Natural killer cell treated with Interleukin-12 subunit alpha and Interleukin-12 subunit beta and Interleukin-15 and Interleukin-18, amount 100 ng/mL, for 72 hours (primary cell): ENCODE results near the gene FHL3. TPM values are rescaled to one million over a fixed set of nuclear protein-coding genes. Genes with fewer than 3 reads are reported as not detected.

Experiments
- ATAC-seq, 2 donors: fragments of 150-1000 bp; cut with Tn5 transposase in 1 of 2; sonication (Bioruptor Pico), chemical (Tn5 transposase) in 1 of 2; 2 replicates each; pipeline ENCODE4 v1.10.0; 2021
- DNase-seq: peaks from one replicate; pipeline ENCODE4 v3.0.0; 2022; ENCODE audit warnings: low spot score
- H3K27ac Mint-ChIP-seq, 2 donors: 1 replicate in 1 of 2; 2 replicates in 1 of 2; pipeline ENCODE4 v1.8.0; 2022; ENCODE audit warnings: mixed read lengths in 2 of 2, mild to moderate bottlenecking in 1 of 2, moderate library complexity in 1 of 2
- H3K27me3 Mint-ChIP-seq, 2 donors: 1 replicate in 1 of 2; 2 replicates in 1 of 2; pipeline ENCODE4 v1.8.0; 2022; ENCODE audit warnings: mixed read lengths in 2 of 2
- H3K36me3 Mint-ChIP-seq: one replicate; pipeline ENCODE4 v1.8.0; 2022; ENCODE audit warnings: mixed read lengths
- H3K4me1 Mint-ChIP-seq, 2 donors: 1 replicate in 1 of 2; 2 replicates in 1 of 2; pipeline ENCODE4 v1.8.0; 2022; ENCODE audit warnings: low read depth in 2 of 2, mixed read lengths in 2 of 2, mild to moderate bottlenecking in 1 of 2
- H3K4me3 Mint-ChIP-seq: one replicate; pipeline ENCODE4 v1.8.0; 2022; ENCODE audit warnings: mixed read lengths
- H3K9me3 Mint-ChIP-seq: 2 replicates; pipeline ENCODE4 v1.8.0; 2022; ENCODE audit warnings: mixed read lengths
- total RNA-seq, 2 donors: library from RNA; stranded (reverse); gene quantifications; one replicate each; pipeline ENCODE4 v1.2.3, GENCODE V29; 2022

FHL3 gene, protein sequence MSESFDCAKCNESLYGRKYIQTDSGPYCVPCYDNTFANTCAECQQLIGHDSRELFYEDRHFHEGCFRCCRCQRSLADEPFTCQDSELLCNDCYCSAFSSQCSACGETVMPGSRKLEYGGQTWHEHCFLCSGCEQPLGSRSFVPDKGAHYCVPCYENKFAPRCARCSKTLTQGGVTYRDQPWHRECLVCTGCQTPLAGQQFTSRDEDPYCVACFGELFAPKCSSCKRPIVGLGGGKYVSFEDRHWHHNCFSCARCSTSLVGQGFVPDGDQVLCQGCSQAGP
- total RNA-seq = 10 to 100 TPM; 24.5 TPM

DNA sequence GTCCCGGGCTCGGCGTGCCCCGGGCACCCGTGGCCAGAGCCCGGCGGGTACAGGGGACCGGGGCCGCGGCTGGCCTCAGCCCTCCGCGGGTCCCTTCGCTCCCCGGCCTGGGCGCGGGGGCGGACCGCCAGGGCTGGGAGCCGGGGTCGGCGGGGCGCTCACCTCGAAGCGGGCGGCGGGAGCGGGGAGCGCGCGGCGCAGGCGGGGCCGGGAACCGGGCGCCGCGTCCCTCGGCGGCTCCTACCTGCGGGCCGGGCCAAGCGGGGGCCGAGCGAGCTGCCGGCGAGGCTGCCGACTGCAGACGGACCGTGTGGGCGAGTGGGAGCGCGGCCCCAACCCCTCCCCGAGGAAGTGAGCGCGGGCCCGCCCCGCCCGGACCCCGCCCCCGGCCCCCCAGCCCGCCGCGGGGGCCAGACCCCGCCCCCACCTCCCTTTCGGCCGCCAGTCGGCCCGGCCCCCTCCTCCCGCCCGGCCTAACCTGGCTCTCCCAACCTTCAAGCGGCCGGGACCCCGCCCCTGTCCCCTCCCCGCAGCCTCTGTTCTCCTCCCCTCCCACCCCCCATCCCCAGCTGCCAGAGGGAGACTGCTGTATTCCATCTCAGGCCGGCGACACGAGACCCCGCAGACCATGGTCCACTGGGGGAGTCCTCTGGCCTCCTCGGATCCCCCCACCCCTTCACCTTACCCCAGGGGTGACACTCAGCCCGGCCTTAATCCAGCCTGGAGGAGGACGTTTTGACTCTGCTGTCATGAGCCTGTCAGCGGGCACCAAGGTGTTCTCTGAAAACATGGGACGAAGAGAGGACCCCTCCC lies at the start of gene FHL3:
Gene FHL3 (minus strand): TSS at position 320 of the 813 bp plus-strand sequence. CDS start 6,102 bp downstream, outside the sequence.
- Mint-ChIP-seq H3K27me3 (no peaks in the 10 kb centered on the region), H3K27ac (peak within 1 kb of the TSS; percentile 83 to 100), H3K4me1 (peaks cover 38 to 53% of the 10 kb centered on the region in 2 donors), H3K36me3 (no peaks in the 10 kb centered on the region), H3K4me3 (peak within 1 kb of the TSS; percentile 92), H3K9me3 (no peaks in the 10 kb centered on the region)
- peak; percentile 59 to 76 for ATAC-seq
- DNase-seq = peak; percentile 79

DNA sequence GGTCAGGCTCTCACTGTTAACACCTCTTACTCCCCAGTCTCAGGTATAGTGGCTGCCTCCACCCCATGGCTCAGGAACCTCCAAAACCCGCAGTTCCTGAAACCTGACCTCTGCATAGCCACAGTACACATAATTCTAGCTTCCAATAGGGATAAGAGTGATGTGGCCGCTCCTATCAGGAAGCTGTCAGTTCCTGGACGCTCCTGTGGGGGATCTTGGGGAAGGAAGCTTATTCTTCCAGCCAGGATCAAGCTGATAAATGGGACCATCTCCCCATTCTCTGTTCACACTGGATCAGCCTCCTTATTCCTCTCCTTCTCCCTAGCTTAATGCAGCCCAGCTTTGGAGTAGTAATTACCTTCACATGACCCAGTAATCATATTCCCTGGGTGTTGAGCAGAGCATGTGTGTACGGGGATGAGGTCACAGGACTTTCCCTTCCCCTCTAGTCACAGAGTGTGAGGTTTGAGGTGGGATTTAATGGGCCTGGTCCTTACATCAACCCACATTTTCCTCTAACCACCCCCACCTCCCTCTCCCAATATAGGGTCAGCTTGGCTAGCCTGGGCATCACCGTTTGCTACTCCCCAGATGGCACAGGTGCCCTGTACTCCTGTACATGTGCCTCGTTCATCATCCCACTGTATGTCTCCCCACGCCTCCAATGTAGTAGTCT lies 48.2 kb upstream of the FHL3 start:
- Mint-ChIP-seq H3K9me3 (no peaks in the 10 kb centered on the region), H3K27me3 (peaks cover 12 to 27% of the 10 kb centered on the region in 2 donors), H3K36me3 (no peaks in the 10 kb centered on the region), H3K4me1 (peaks cover 16 to 19% of the 10 kb centered on the region in 2 donors), H3K4me3 (no peak overlapping the region), H3K27ac (no peak overlapping the region)
- peak in 1 of 2 donors; percentile 36 for ATAC-seq
- peak; percentile 46 for DNase-seq

DNA sequence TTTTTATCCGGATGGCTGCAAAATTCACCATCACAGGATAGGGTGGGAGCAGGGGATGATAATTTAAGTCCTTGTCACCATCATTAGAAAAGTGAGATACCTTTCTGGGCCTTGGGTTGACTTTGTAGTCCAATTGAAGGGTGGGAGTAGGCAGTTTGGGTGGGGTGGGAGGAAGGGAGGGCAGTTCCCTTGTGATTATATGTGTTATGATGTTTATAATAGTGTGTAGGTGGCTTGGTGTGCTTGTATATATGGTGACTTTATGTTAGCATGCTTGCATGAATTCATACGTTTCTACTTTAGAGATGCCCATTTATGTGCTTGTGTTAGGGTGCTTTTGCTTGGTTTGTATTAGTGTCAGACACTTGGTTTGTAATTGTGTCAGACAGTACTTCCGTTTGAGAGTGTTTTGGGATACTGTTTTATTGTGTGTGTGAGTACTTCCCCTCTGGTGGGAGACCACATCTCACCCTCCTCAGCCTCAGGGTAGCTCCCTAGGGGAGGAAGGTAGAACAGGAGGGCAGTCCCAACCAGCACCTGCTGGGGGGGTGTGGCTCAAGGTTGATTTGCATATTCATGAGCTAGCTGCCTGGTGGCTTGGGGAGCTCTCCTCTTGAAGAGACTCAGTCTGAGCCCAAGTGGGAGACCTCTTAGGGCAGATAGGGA lies 47.6 kb upstream of the FHL3 start:
- peak; percentile 4 to 45 for ATAC-seq
- H3K36me3 Mint-ChIP-seq = no peaks in the 10 kb centered on the region
- peak; percentile 44 for DNase-seq
- H3K4me3 Mint-ChIP-seq = no peak overlapping the region
- no peak overlapping the region for H3K27ac Mint-ChIP-seq
- peaks cover 16 to 19% of the 10 kb centered on the region in 2 donors for H3K4me1 Mint-ChIP-seq
- peaks cover 8 to 22% of the 10 kb centered on the region in 2 donors for H3K27me3 Mint-ChIP-seq
- no peaks in the 10 kb centered on the region for H3K9me3 Mint-ChIP-seq

DNA sequence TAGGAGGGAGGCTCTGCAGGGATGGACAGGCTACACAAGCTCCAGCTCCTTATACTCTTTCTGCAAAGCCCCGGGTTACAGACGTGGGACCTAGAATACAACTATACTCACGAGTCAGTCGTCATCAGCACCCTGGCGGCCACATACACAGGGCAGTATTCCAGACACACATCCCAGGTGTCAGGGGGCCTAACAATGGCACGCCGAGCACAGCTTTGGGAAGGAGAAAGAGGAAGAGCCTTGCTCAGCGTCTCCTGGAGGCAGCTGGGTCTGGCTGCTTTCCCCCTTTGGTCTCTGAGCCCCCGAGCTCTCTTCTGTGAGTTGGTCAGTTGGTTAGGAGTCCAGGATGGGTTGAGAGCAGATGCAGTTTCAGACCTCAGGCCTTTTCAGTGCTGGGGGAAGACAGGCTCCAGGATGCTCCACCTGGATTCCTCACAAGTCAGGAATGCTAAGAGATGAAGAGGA lies 45.8 kb upstream of the FHL3 start:
- H3K27ac Mint-ChIP-seq = no peak overlapping the region
- no peak for DNase-seq
- no peak overlapping the region for H3K4me3 Mint-ChIP-seq
- no peaks in the 10 kb centered on the region for H3K9me3 Mint-ChIP-seq
- no peaks in the 10 kb centered on the region for H3K36me3 Mint-ChIP-seq
- H3K27me3 Mint-ChIP-seq = peaks cover 8 to 15% of the 10 kb centered on the region in 2 donors
- H3K4me1 Mint-ChIP-seq = peaks cover 16 to 21% of the 10 kb centered on the region in 2 donors
- no peak for ATAC-seq

DNA sequence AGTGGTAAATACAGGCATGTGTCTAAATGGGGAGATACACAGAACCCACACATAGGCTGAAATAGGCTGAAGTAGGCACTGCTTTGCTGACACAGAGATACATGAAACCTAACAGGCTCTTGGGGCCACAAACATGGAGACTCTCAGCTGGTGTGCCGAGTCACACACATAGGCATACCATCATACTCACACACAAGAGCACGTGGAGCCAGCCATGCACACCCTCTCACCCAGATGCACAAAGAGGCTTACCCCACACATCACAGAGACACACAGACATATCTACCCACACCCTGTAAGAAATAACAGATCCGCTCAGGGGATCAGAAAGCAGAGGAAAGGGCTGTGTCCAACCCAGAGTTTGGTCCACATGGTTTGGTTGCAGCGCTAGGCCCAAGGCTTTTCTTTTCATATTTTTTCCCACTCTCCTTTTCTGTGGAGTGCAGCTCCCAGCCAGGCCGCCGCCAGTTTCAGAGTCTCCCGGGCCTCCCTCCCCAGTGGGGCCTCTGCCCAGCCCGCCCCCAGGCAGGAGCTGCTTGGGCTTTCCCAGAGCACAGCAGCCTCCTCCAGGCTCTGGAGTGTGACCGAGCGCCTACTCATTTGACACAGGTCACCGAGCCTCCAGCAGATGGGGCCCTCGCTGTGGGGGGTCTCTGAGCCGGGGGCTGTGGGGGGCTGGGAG lies 45.2 kb upstream of the FHL3 start:
- Mint-ChIP-seq H3K9me3 (no peaks in the 10 kb centered on the region), H3K4me1 (peaks cover 16 to 21% of the 10 kb centered on the region in 2 donors), H3K4me3 (no peak overlapping the region), H3K27ac (no peak overlapping the region), H3K27me3 (peaks cover 3 to 12% of the 10 kb centered on the region in 2 donors), H3K36me3 (no peaks in the 10 kb centered on the region)
- no peak for ATAC-seq
- DNase-seq = no peak

DNA sequence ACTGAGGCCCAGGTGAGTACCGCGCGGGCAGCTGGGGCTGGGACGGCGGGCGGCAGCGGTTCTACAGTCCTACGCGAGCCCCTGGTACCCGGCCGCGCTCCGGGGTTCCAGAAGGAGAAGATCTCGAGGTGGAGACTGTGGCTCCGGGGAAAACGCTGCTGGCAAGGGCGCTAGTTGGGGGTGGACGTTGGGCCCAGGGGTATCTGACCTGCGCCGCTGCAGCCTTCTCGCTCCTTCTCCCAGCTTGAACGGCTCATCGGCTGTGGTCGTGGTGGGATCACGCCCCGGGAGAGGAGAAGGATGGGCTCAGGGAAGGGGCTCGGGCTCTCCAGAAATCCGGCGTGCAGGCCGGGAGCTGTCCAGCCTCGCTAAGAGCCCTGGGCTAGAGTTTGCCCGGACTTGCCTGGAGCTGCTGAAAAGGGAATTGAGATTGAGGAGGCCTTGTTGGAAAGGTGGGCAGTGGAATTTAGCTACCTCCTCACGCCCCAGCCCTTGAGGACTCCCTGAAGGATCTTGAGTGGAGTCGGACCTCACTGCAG lies 42.4 kb upstream of the FHL3 start:
- DNase-seq = peak; percentile 28
- H3K9me3 Mint-ChIP-seq = no peaks in the 10 kb centered on the region
- no peaks in the 10 kb centered on the region for H3K36me3 Mint-ChIP-seq
- H3K27me3 Mint-ChIP-seq = peaks cover 13 to 26% of the 10 kb centered on the region in 2 donors
- no peak for ATAC-seq
- H3K4me1 Mint-ChIP-seq = peaks cover 10 to 12% of the 10 kb centered on the region in 2 donors
- H3K4me3 Mint-ChIP-seq = peak overlapping the region; percentile 75
- H3K27ac Mint-ChIP-seq = no peak overlapping the region

DNA sequence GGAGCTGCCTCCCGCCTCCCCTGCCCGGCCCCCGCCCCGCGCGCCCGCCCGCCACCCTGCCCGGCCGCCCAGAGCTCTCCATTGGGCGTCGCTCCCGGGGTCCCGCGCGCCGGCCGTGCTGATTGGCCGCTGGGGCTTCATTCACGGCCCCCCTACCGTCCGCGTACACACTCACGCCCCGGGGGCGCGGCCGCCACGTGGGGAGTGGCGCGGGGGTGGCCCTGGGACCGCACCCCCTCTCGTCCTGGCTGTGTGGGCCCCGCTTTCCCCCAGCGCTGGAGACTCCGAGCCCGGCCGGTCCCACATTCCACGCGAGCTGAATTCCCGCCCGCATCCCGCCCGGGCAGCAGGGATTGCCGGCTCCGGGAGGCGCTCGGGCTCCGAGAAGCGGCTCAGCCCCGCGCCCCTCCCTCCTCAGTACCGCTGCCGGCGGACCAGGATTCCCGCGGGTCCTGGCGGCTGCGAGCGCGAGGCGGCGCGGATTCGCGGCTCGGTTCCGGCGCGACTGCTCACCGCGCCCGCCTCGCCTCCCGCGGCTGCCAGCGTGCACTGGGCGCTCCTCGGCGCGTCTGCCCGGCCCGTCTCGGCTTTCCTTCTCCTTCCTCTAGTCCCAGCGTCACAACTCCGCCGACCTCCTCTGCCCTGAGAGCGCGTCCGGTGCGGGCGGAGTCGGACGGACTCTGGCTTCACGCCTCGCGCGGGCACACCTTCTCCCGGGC lies 41.7 kb upstream of the FHL3 start:
- peak; percentile 90 to 93 for ATAC-seq
- Mint-ChIP-seq H3K27ac (no peak overlapping the region), H3K27me3 (peaks cover 15 to 29% of the 10 kb centered on the region in 2 donors), H3K4me3 (peak overlapping the region; percentile 75), H3K4me1 (peaks cover 5% of the 10 kb centered on the region in 2 donors), H3K36me3 (no peaks in the 10 kb centered on the region), H3K9me3 (no peaks in the 10 kb centered on the region)
- DNase-seq = peak; percentile 87

DNA sequence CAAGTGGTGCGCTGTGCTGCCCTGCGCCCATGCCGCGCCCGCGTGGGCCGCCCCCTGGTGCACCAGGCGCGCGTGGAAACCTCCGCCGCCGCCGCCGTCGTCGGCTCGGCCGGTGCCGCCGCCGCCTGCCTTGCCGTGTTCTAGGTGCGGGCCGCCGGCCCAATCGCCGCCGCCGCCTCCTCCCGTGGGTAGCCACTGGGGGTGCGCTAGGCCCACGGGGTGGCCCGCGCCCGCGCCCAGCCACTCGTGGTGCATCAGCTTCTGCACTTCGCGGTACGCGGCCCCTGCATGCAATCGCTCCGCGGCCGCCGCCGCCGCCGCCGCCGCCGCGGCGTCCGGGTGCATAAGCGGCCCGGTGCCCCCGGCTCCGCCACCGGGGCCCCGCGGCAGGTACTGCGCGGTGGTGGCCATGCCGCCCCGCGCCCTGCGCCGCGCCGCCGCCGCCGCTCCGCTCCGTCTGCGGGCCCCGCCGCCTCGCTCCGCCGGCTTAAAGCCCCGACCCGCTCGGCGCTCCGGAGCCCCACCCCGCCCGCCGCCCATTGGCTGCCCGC lies 41.1 kb upstream of the FHL3 start, which contains the start of gene POU3F1:
Gene POU3F1 (minus strand): TSS at position 461 of the 551 bp plus-strand sequence. CDS start 50 bp downstream, at position 411.
- peak within 1 kb of the TSS; percentile 75 for H3K4me3 Mint-ChIP-seq
- DNase-seq = no peak
- H3K27me3 Mint-ChIP-seq = peaks cover 20 to 33% of the 10 kb centered on the region in 2 donors
- H3K9me3 Mint-ChIP-seq = no peaks in the 10 kb centered on the region
- H3K4me1 Mint-ChIP-seq = peaks cover 5% of the 10 kb centered on the region in 2 donors
- H3K27ac Mint-ChIP-seq = no peak within 1 kb of the TSS
- peak; percentile 1 to 13 for ATAC-seq
- H3K36me3 Mint-ChIP-seq = no peaks in the 10 kb centered on the region

DNA sequence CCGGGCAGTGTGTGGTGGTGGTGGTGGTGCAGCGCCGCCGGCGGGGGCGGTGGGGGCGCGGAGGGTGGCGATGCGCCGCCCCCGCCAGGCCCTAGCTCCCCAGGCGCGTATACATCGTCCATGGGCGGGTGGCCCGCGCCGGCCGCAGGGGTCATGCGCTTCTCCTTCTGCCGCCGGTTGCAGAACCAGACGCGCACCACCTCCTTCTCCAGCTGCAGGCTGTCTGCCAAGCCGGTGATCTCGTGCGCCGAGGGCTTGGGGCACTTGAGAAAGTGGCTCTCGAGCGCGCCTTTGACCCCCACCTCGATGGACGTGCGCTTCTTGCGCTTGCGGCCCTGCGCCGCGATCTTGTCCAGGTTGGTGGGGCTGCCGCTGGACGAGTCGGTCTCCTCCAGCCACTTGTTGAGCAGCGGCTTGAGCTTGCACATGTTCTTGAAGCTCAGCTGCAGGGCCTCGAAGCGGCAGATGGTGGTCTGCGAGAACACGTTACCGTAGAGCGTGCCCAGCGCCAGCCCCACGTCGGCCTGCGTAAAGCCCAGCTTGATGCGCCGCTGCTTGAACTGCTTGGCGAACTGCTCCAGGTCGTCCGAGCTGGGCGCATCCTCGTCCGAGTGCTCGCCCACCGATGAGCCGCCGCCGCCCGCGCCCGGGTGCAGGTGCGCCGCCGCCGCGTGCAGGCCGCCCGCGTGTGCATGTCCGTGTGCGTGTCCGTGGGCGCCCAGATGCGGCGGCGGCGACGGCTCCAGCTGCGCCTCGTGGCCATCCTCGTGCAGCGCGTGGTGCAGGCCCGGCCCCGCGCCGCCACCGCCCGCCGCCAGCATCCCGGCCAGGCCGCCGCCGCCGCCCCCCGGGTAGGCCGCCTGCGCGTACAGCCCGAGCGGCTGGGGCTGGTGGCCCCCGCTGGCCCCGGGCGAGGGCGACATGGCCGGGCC lies 40.4 kb upstream of the FHL3 start:
- DNase-seq (peak; percentile 56), ATAC-seq (no peak)

DNA sequence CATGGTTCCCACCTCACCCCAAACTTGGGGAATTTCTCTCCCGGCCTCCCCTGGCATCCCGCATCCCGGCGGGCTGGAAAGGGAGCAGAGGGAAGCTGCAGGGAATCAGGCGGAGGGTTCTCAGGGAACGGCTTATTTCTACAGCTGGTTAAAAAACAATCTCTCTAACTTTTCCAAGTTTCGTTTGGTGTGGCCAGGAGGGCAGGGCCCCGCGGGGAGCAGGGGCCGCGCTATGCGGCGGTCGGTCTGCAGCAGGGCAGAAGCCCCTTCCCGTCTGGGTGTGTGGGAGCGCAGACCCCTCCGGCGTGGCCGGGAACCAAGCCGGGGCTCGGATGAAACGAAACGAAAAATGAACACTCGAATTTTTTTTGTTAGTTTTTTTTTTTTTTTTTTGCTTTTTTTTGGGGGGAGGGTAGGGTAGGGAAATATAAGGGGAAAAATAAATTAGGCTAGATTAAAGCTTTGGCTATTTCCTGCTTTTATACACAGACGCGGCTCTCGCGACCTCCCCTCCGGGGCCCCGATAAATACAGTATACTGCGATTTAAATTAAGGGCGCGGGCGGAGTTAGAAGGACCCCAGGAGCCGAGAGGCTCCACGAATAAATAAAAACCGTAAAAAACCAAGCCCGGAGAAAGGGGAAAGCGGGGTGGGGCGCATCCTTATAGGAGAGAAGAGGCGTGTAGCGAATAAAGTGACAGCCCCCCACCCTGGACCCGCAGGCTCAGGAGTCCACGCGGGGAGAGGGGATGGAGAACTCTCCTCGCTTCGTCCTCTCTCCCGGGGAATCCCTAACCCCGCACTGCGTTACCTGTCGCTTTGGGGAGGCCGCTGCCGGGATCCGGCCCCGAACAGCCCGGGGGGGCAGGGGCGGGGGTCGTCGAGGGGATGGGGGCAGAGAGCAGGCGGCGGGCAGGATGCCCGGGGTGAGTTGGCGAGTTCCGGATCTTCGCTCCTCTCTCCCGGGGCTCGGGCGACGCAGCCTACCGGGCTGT lies 39.2 kb upstream of the FHL3 start:
- Mint-ChIP-seq H3K36me3 (no peaks in the 10 kb centered on the region), H3K4me3 (peak overlapping the region; percentile 77), H3K9me3 (no peaks in the 10 kb centered on the region), H3K27ac (no peak overlapping the region), H3K27me3 (peaks cover 28 to 44% of the 10 kb centered on the region in 2 donors), H3K4me1 (peaks cover 5% of the 10 kb centered on the region in 2 donors)
- DNase-seq = peak; percentile 54
- ATAC-seq = no peak

More for the DNA sequence above, 40.4 kb upstream of the FHL3 start:
- H3K36me3 Mint-ChIP-seq = no peaks in the 10 kb centered on the region
- H3K4me1 Mint-ChIP-seq = peaks cover 5% of the 10 kb centered on the region in 2 donors
- H3K27ac Mint-ChIP-seq = no peak overlapping the region
- peaks cover 20 to 33% of the 10 kb centered on the region in 2 donors for H3K27me3 Mint-ChIP-seq
- H3K4me3 Mint-ChIP-seq = no peak overlapping the region
- H3K9me3 Mint-ChIP-seq = no peaks in the 10 kb centered on the region
